Loucy (cell line): Measurements from ENCODE around the gene EP300.

Source experiments
- H2AFZ ChIP-seq: fragments of 200-600 bp; sonication (generic); 2 replicates; pipeline ENCODE4 v1.6.0; 2016; ENCODE audit warnings: antibody characterized with exemption, mild to moderate bottlenecking, low read length, moderate library complexity
- H3F3A ChIP-seq: fragments of 200-600 bp; 2 replicates; pipeline ENCODE4 v1.6.0; 2016; ENCODE audit warnings: antibody characterized with exemption, low read depth, mild to moderate bottlenecking
- H3K27me3 ChIP-seq: fragments of 200-600 bp; sonication (generic); 2 replicates; pipeline ENCODE4 v1.6.1; 2014; ENCODE audit warnings: low read length, mild to moderate bottlenecking; ENCODE audit not compliant: insufficient read depth, poor library complexity, severe bottlenecking
- H3K36me3 ChIP-seq: fragments of 200-600 bp; sonication (generic); 2 replicates; pipeline ENCODE4 v1.6.1; 2016; ENCODE audit warnings: low read length; ENCODE audit not compliant: insufficient read depth
- H3K4me1 ChIP-seq: fragments of 200-600 bp; sonication (generic); 2 replicates; pipeline ENCODE4 v1.5.1; 2014; ENCODE audit warnings: low read length, mild to moderate bottlenecking; ENCODE audit not compliant: insufficient read depth, poor library complexity, severe bottlenecking
- H3K4me2 ChIP-seq: fragments of 200-600 bp; sonication (generic); 2 replicates; pipeline ENCODE4 v1.6.0; 2014; ENCODE audit warnings: antibody characterized with exemption, low read length, low read depth, mild to moderate bottlenecking; ENCODE audit not compliant: poor library complexity, severe bottlenecking
- H3K4me3 ChIP-seq: fragments of 200-600 bp; sonication (generic); 2 replicates; pipeline ENCODE4 v1.5.1; 2014; ENCODE audit warnings: low read length, mild to moderate bottlenecking, mixed read lengths; ENCODE audit not compliant: poor library complexity, severe bottlenecking
- H3K79me2 ChIP-seq: fragments of 200-600 bp; sonication (generic); 2 replicates; pipeline ENCODE4 v1.6.1; 2014; ENCODE audit warnings: low read length; ENCODE audit not compliant: insufficient read depth
- H3K9ac ChIP-seq: fragments of 200-600 bp; sonication (generic); 2 replicates; pipeline ENCODE4 v1.6.0; 2014; ENCODE audit warnings: mild to moderate bottlenecking, low read depth, low read length, moderate library complexity; ENCODE audit not compliant: poor library complexity, severe bottlenecking
- H3K9me2 ChIP-seq: fragments of 200-600 bp; sonication (generic); replicated peaks from 2 replicates; pipeline ENCODE4 v1.6.1; 2016; ENCODE audit warnings: low read depth, low read length, mixed read lengths
- H3K9me3 ChIP-seq: fragments of 200-600 bp; sonication (generic); 2 replicates; pipeline ENCODE4 v1.6.1; 2014; ENCODE audit warnings: mild to moderate bottlenecking, antibody characterized with exemption, low read length, low read depth; ENCODE audit not compliant: insufficient read depth
- H4K20me1 ChIP-seq: fragments of 200-600 bp; sonication (generic); 2 replicates; pipeline ENCODE4 v1.6.0; 2014; ENCODE audit warnings: antibody characterized with exemption, low read length, mild to moderate bottlenecking; ENCODE audit not compliant: insufficient read depth, poor library complexity, severe bottlenecking
- EZH2phosphoT487 ChIP-seq: fragments of 200-600 bp; IDR thresholded peaks from 2 replicates; pipeline ENCODE4 v1.6.1; 2018; ENCODE audit warnings: antibody characterized with exemption, mild to moderate bottlenecking, moderate library complexity, borderline replicate concordance
- TF ChIP-seq, protein P1 (sequence below): fragments of 200-600 bp; sonication (generic); conservative IDR thresholded peaks from 2 replicates; pipeline ENCODE4 v1.5.1; 2014; ENCODE audit warnings: mild to moderate bottlenecking, antibody characterized with exemption, low read length

The EP300 gene

DNA sequence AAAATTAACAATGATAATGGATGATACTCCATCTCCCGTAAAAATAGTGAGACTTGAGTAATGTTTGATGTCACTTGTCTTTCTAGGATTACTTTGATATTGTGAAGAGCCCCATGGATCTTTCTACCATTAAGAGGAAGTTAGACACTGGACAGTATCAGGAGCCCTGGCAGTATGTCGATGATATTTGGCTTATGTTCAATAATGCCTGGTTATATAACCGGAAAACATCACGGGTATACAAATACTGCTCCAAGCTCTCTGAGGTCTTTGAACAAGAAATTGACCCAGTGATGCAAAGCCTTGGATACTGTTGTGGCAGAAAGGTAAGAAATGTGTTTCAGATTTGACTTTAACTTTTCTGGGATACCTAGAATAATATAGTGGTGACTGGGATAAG, 64.7 kb downstream of the EP300 start:
- H3K9me3 ChIP-seq: no peaks in the 10 kb centered on the region
- H3K4me1 ChIP-seq: no peaks in the 10 kb centered on the region
- H3K9me2 ChIP-seq: no peaks in the 10 kb centered on the region
- H3K36me3 ChIP-seq: peaks cover 99% of the 10 kb centered on the region
- H3F3A ChIP-seq: no peaks in the 10 kb centered on the region
- no peak overlapping the region for H3K4me2 ChIP-seq
- H3K9ac ChIP-seq: no peak overlapping the region
- TF ChIP-seq, protein P1, sequence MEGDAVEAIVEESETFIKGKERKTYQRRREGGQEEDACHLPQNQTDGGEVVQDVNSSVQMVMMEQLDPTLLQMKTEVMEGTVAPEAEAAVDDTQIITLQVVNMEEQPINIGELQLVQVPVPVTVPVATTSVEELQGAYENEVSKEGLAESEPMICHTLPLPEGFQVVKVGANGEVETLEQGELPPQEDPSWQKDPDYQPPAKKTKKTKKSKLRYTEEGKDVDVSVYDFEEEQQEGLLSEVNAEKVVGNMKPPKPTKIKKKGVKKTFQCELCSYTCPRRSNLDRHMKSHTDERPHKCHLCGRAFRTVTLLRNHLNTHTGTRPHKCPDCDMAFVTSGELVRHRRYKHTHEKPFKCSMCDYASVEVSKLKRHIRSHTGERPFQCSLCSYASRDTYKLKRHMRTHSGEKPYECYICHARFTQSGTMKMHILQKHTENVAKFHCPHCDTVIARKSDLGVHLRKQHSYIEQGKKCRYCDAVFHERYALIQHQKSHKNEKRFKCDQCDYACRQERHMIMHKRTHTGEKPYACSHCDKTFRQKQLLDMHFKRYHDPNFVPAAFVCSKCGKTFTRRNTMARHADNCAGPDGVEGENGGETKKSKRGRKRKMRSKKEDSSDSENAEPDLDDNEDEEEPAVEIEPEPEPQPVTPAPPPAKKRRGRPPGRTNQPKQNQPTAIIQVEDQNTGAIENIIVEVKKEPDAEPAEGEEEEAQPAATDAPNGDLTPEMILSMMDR: no peak
- TF ChIP-seq EZH2phosphoT487: no peak
- H3K27me3 ChIP-seq: no peaks in the 10 kb centered on the region
- H3K4me3 ChIP-seq: no peak overlapping the region
- H4K20me1 ChIP-seq: peaks cover 5% of the 10 kb centered on the region
- H3K79me2 ChIP-seq: no peaks in the 10 kb centered on the region
- no peak overlapping the region for H2AFZ ChIP-seq

DNA sequence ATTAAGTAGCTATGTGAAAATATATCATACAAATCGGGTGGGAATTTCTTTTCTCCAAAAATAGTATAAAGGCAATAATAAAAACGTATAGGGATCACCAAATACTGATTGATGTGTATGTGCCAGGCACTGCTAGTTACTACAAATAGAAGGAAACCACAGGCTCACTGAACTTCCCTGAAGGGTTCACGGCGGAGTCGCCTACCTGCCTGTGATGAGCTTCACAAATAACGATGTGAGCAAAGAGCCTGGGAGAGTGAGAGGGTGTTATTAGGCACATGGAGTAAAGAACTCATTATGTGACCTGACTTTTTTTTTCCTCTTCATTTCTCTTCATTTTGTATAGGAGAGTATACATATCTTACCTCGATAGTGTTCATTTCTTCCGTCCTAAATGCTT, 76.8 kb downstream of the EP300 start:
- no peak overlapping the region for H3K4me2 ChIP-seq
- H3K79me2 ChIP-seq: no peaks in the 10 kb centered on the region
- no peak overlapping the region for H3K9ac ChIP-seq
- H3K4me1 ChIP-seq: no peaks in the 10 kb centered on the region
- H4K20me1 ChIP-seq: no peaks in the 10 kb centered on the region
- no peaks in the 10 kb centered on the region for H3K9me3 ChIP-seq
- H3K9me2 ChIP-seq: no peaks in the 10 kb centered on the region
- no peaks in the 10 kb centered on the region for H3K27me3 ChIP-seq
- H3K36me3 ChIP-seq: peaks cover 88% of the 10 kb centered on the region
- no peak overlapping the region for H3K4me3 ChIP-seq
- TF ChIP-seq EZH2phosphoT487: no peak
- TF ChIP-seq, protein P1: no peak
- H2AFZ ChIP-seq: no peak overlapping the region
- no peaks in the 10 kb centered on the region for H3F3A ChIP-seq

DNA sequence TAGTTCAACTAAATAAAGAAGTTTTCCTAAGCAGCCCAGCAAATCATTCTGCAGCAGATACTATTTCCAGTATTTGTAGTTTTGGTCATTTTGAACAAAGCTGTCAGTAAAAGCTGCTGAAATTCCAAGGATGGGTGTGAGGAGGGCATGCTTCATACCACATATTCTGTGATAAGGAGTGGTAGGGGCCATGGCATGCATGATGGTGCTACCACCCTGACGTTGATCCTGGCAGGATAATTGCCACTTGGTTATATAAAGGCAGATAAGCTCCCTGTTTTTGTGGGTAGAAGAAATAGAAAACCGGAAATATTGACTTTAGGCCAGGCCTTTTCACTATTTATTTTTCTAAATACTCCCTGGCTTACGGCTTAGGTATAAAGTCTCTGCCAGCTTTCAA, 79.6 kb downstream of the EP300 start:
- Histone ChIP-seq H3K36me3 (peaks cover 91% of the 10 kb centered on the region), H3K9me2 (no peaks in the 10 kb centered on the region), H2AFZ (no peak overlapping the region)

More for the DNA sequence above, 79.6 kb downstream of the EP300 start:
- Histone ChIP-seq H3K9ac (no peak overlapping the region), H3K79me2 (no peaks in the 10 kb centered on the region), H3K9me3 (no peaks in the 10 kb centered on the region), H3K4me2 (no peak overlapping the region), H3K27me3 (no peaks in the 10 kb centered on the region), H3K4me3 (no peak overlapping the region), H4K20me1 (no peaks in the 10 kb centered on the region), H3K4me1 (peaks cover 7% of the 10 kb centered on the region), H3F3A (no peaks in the 10 kb centered on the region)
- no peak for TF ChIP-seq EZH2phosphoT487
- TF ChIP-seq, protein P1: no peak
